GM13976 (cell line): ENCODE data around the gene CRIM1.

ENCODE experiments used
- DNase-seq: peaks from one replicate; pipeline ENCODE4 v3.0.0; 2012; ENCODE audit warnings: low spot score
- in situ Hi-C: fragments of 300-500 bp; cut with MboI; formaldehyde crosslinking; loops from one replicate; pipeline ENCODE4 v1.12.0; 2022; ENCODE audit warnings: low sequenced_read_pairs, mixed read lengths, inconsistent platforms; ENCODE audit not compliant: unreplicated experiment
- TF ChIP-seq, protein P1 (sequence below): IDR thresholded peaks from 2 replicates; pipeline ENCODE4 v1.5.1; 2012; ENCODE audit warnings: borderline replicate concordance, mild to moderate bottlenecking; ENCODE audit not compliant: insufficient read depth; ENCODE audit errors: extremely low read depth, missing control alignments, control extremely low read depth

Gene CRIM1

DNA sequence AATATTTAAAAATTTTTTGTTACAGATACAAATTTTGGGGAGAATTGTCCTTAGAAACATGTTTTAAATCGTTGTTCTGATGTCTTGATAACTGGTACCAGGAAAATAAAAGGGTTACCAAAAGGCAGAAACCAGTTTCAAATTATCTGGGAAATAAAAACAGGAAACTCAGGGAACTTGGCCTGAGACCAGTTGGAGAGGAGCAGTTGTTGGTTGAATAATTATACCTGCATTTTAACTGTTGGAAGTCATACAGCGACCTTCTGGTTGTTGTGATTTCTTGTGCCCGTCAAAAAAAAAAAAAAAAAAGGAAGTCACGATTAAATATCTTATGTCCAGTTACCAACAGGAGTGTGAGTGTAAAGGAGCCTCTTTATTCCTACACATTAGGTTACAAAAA, 51.8 kb downstream of the CRIM1 start:
- no peak for DNase-seq
- in situ Hi-C loops: no loop called here
- TF ChIP-seq, protein P1, sequence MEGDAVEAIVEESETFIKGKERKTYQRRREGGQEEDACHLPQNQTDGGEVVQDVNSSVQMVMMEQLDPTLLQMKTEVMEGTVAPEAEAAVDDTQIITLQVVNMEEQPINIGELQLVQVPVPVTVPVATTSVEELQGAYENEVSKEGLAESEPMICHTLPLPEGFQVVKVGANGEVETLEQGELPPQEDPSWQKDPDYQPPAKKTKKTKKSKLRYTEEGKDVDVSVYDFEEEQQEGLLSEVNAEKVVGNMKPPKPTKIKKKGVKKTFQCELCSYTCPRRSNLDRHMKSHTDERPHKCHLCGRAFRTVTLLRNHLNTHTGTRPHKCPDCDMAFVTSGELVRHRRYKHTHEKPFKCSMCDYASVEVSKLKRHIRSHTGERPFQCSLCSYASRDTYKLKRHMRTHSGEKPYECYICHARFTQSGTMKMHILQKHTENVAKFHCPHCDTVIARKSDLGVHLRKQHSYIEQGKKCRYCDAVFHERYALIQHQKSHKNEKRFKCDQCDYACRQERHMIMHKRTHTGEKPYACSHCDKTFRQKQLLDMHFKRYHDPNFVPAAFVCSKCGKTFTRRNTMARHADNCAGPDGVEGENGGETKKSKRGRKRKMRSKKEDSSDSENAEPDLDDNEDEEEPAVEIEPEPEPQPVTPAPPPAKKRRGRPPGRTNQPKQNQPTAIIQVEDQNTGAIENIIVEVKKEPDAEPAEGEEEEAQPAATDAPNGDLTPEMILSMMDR: no peak

DNA sequence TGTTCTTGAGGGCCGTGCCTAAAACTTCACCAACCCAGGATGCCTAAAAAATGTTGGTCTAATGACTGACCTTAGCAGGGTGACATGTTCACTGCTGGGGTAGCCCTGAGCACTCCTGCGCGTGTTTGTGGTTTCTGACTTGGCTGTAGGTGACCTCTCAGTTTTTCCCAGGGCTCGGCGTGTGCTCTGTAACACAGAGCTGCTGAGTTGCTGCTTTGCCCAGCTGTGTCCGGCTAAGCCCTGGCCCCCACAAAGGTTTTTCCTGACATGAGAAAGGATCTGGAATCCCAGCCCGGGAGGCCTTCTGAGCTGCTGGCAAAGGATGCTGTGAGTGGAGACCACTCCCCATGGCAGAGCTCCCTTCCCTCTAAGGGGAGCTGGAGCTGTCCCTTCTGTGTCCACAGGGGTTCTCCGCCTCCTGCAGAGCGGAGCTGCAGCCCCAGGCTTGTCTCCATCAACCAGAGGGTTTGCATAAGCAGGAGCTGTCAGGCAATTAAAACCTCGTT, 52.7 kb downstream of the CRIM1 start:
- TF ChIP-seq, protein P1: no peak
- DNase-seq: no peak
- in situ Hi-C loops: no loop called here

DNA sequence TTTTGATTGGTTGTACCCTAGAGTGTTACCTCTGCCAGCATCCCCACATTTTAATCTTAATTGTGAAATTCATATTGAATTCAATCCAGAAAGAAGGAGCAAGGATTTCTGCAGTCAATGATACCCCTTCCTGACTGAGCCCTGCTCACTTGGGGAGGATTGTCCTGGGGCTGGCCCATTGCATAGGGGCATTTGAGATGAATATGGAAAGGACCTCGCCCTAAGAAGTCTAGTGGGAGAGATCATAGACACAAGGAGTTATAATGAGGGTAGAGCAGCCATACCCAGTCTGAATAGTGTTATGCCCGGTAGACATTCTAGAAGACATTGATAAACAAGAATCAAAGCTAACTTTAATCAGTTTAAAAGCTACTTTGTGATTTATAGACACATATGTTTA, 53.8 kb downstream of the CRIM1 start:
- in situ Hi-C loops: no loop called here
- TF ChIP-seq, protein P1: no peak
- no peak for DNase-seq

DNA sequence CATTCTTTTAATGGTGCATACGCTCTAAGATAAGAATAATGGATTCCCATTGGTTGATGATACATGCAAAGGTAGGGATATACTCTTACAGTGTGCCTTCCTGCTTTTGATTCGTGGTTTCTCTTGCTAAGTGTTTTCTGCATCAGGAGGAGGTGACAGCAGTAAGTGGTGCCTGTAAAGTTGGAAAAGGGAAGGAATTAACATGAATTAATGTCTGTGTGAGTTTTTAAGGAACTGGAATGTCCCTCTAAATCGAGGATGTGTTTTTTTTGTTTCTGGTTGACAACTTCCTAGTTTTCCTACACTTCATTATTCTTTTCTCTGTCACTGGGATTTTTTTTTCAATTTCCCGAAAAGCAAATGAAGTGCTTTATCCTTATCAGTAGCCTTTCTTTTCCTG, 54.4 kb downstream of the CRIM1 start:
- TF ChIP-seq, protein P1: no peak
- no peak for DNase-seq
- in situ Hi-C loops: no loop called here

DNA sequence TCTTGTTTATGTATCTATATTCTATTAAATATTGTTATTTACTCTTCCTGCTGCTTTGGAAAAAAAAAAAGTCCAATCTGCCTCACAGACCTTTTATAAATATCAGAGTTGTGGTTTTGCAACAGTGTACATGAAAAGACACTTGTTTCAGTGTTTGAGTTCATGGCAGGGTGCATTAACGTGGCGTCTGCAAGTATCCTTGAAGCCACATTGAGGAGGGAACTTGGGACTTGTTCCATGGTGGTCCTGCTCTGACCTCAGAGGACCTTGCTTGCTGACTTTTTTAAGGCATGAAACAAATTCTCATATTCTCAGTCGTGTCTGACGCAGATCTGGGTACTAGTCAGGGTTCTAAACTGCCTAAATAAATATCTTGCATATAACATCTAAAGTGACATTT, 55.1 kb downstream of the CRIM1 start:
- in situ Hi-C loops: no loop called here

DNA sequence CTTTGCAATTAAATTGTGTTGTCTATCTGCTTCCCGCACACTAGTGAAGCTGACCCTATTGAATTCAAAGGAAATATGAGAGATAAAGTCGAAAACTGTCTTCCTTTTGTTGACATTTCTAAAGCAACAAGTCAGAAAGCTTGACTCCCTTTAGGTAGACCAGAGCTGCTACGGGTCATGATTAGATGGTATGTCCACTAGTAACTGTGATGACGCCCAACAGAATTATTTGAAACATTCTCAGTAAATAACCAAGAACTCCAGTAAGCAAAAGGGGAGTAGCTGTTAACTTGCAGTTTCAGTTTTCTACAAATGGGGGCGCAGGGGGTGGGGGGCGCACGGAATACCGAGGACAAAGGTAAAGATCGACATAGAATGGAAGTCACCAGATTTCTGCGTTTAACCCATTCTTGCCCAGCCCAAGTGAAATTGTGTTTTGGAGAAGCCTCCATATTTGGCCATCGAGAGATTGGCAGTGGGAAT, 56.4 kb downstream of the CRIM1 start:
- no peak for DNase-seq
- TF ChIP-seq, protein P1: no peak
- in situ Hi-C loops: no loop called here

More for the DNA sequence above, 55.1 kb downstream of the CRIM1 start:
- no peak for DNase-seq
- TF ChIP-seq, protein P1: no peak
